Activated naive CD4-positive, alpha-beta T cell treated with anti-CD3 and anti-CD28 coated beads, Interleukin-2, amount 50 U/mL, for 24 hours (primary cell): Measurements from ENCODE around the gene PHGDH.
"Not testable (repeated sequence)": the region's sequence is repeated elsewhere in the genome, so short reads cannot be mapped to it uniquely, and the experiment has no call there.

Source experiments
- H3K27ac Mint-ChIP-seq: one replicate; pipeline ENCODE4 v1.8.0; 2021; ENCODE audit warnings: mild to moderate bottlenecking, mixed read lengths
- H3K27me3 Mint-ChIP-seq: one replicate; pipeline ENCODE4 v1.8.0; 2021; ENCODE audit warnings: mixed read lengths
- H3K36me3 Mint-ChIP-seq: one replicate; pipeline ENCODE4 v1.8.0; 2021; ENCODE audit warnings: mixed read lengths
- H3K4me1 Mint-ChIP-seq: one replicate; pipeline ENCODE4 v1.8.0; 2021; ENCODE audit warnings: mixed read lengths
- H3K4me3 Mint-ChIP-seq: one replicate; pipeline ENCODE4 v1.8.0; 2021; ENCODE audit warnings: mild to moderate bottlenecking, mixed read lengths
- H3K9me3 Mint-ChIP-seq: one replicate; pipeline ENCODE4 v1.8.0; 2021; ENCODE audit warnings: mixed read lengths

The PHGDH gene

GRCh38 chr1:119683893-119684292 lies 27.8 kb upstream of the PHGDH start:
- Mint-ChIP-seq H3K27ac (no peak overlapping the region), H3K27me3 (peaks cover 5% of the 10 kb centered on the region), H3K9me3 (no peaks in the 10 kb centered on the region), H3K4me1 (no peaks in the 10 kb centered on the region), H3K4me3 (no peak overlapping the region), H3K36me3 (no peaks in the 10 kb centered on the region)

- Mint-ChIP-seq H3K4me1 (no peaks in the 10 kb centered on the region), H3K27me3 (peaks cover 5% of the 10 kb centered on the region), H3K4me3 (no peak overlapping the region)
These were observed 25.1 kb upstream of the PHGDH start for GRCh38 chr1:119686661-119687060.

GRCh38 chr1:119687434-119688079 lies 24.2 kb upstream of the PHGDH start:
- Mint-ChIP-seq H3K4me3 (no peak overlapping the region), H3K36me3 (no peaks in the 10 kb centered on the region), H3K9me3 (no peaks in the 10 kb centered on the region)

More at GRCh38 chr1:119686661-119687060, 25.1 kb upstream of the PHGDH start:
- no peaks in the 10 kb centered on the region for H3K36me3 Mint-ChIP-seq
- no peaks in the 10 kb centered on the region for H3K9me3 Mint-ChIP-seq
- H3K27ac Mint-ChIP-seq: no peak overlapping the region

GRCh38 chr1:119688810-119689209 lies 22.9 kb upstream of the PHGDH start:
- H3K36me3 Mint-ChIP-seq: no peaks in the 10 kb centered on the region
- peaks cover 7% of the 10 kb centered on the region for H3K27me3 Mint-ChIP-seq
- H3K27ac Mint-ChIP-seq: no peak overlapping the region
- no peaks in the 10 kb centered on the region for H3K9me3 Mint-ChIP-seq
- no peak overlapping the region for H3K4me3 Mint-ChIP-seq
- H3K4me1 Mint-ChIP-seq: no peaks in the 10 kb centered on the region

More at GRCh38 chr1:119687434-119688079, 24.2 kb upstream of the PHGDH start:
- Mint-ChIP-seq H3K27me3 (peaks cover 5% of the 10 kb centered on the region), H3K4me1 (no peaks in the 10 kb centered on the region), H3K27ac (no peak overlapping the region)

GRCh38 chr1:119689511-119689910 lies 22.2 kb upstream of the PHGDH start:
- no peak overlapping the region for H3K27ac Mint-ChIP-seq
- H3K9me3 Mint-ChIP-seq: no peaks in the 10 kb centered on the region
- H3K36me3 Mint-ChIP-seq: no peaks in the 10 kb centered on the region
- no peaks in the 10 kb centered on the region for H3K4me1 Mint-ChIP-seq
- no peak overlapping the region for H3K4me3 Mint-ChIP-seq
- H3K27me3 Mint-ChIP-seq: peaks cover 7% of the 10 kb centered on the region

GRCh38 chr1:119696863-119697262 lies 14.9 kb upstream of the PHGDH start:
- not testable (repeated sequence) for H3K36me3 Mint-ChIP-seq, H3K9me3 Mint-ChIP-seq, H3K4me3 Mint-ChIP-seq, H3K4me1 Mint-ChIP-seq, H3K27ac Mint-ChIP-seq
- peaks cover 14% of the 10 kb centered on the region for H3K27me3 Mint-ChIP-seq

GRCh38 chr1:119697598-119697997 lies 14.1 kb upstream of the PHGDH start:
- no peak overlapping the region for H3K4me3 Mint-ChIP-seq
- peaks cover 14% of the 10 kb centered on the region for H3K27me3 Mint-ChIP-seq
- no peaks in the 10 kb centered on the region for H3K4me1 Mint-ChIP-seq
- peaks cover 9% of the 10 kb centered on the region for H3K9me3 Mint-ChIP-seq
- H3K36me3 Mint-ChIP-seq: peaks cover 5% of the 10 kb centered on the region
- no peak overlapping the region for H3K27ac Mint-ChIP-seq

- Mint-ChIP-seq H3K4me1 (no peaks in the 10 kb centered on the region), H3K4me3 (no peak overlapping the region), H3K36me3 (peaks cover 3% of the 10 kb centered on the region), H3K27me3 (peaks cover 16% of the 10 kb centered on the region), H3K27ac (no peak overlapping the region), H3K9me3 (peaks cover 14% of the 10 kb centered on the region)
These were observed 11.4 kb upstream of the PHGDH start for GRCh38 chr1:119700326-119700725.

- H3K27ac Mint-ChIP-seq: no peak overlapping the region
These were observed 10.1 kb upstream of the PHGDH start for GRCh38 chr1:119701659-119702058.

GRCh38 chr1:119702384-119702783 lies 9.3 kb upstream of the PHGDH start:
- H3K36me3 Mint-ChIP-seq: peaks cover 3% of the 10 kb centered on the region
- H3K27me3 Mint-ChIP-seq: peaks cover 15% of the 10 kb centered on the region
- H3K9me3 Mint-ChIP-seq: peaks cover 14% of the 10 kb centered on the region
- no peak overlapping the region for H3K27ac Mint-ChIP-seq
- no peak overlapping the region for H3K4me3 Mint-ChIP-seq
- no peaks in the 10 kb centered on the region for H3K4me1 Mint-ChIP-seq

More at GRCh38 chr1:119701659-119702058, 10.1 kb upstream of the PHGDH start:
- Mint-ChIP-seq H3K9me3 (peaks cover 14% of the 10 kb centered on the region), H3K27me3 (peaks cover 13% of the 10 kb centered on the region), H3K36me3 (peaks cover 3% of the 10 kb centered on the region), H3K4me3 (no peak overlapping the region), H3K4me1 (no peaks in the 10 kb centered on the region)

GRCh38 chr1:119703666-119704450 lies 7.9 kb upstream of the PHGDH start:
- H3K4me1 Mint-ChIP-seq: no peaks in the 10 kb centered on the region
- H3K4me3 Mint-ChIP-seq: no peak overlapping the region
- no peak overlapping the region for H3K27ac Mint-ChIP-seq
- peaks cover 14% of the 10 kb centered on the region for H3K9me3 Mint-ChIP-seq
- peaks cover 3% of the 10 kb centered on the region for H3K36me3 Mint-ChIP-seq
- H3K27me3 Mint-ChIP-seq: peaks cover 11% of the 10 kb centered on the region

- Mint-ChIP-seq H3K9me3 (peaks cover 14% of the 10 kb centered on the region), H3K27me3 (peaks cover 16% of the 10 kb centered on the region)
- not testable (repeated sequence) for H3K4me3 Mint-ChIP-seq, H3K27ac Mint-ChIP-seq, H3K4me1 Mint-ChIP-seq, H3K36me3 Mint-ChIP-seq
These were observed 5.1 kb upstream of the PHGDH start for GRCh38 chr1:119706599-119706998.

GRCh38 chr1:119711356-119711803 lies 354 bp upstream of the PHGDH start:
- Mint-ChIP-seq H3K4me3 (peak overlapping the region; percentile 88), H3K27ac (peak overlapping the region; percentile 72), H3K4me1 (peaks cover 36% of the 10 kb centered on the region), H3K27me3 (peaks cover 17% of the 10 kb centered on the region)
- H3K9me3 Mint-ChIP-seq, H3K36me3 Mint-ChIP-seq: not testable (repeated sequence)

- peaks cover 15% of the 10 kb centered on the region for H3K27me3 Mint-ChIP-seq
These were observed 756 bp downstream of the PHGDH start for GRCh38 chr1:119712342-119713038.

GRCh38 chr1:119713039-119713748 lies 1.5 kb downstream of the PHGDH start:
- Mint-ChIP-seq H3K27ac (peak overlapping the region; percentile 97), H3K4me3 (peak overlapping the region; percentile 95), H3K36me3 (peaks cover 3% of the 10 kb centered on the region), H3K4me1 (peaks cover 36% of the 10 kb centered on the region), H3K9me3 (no peaks in the 10 kb centered on the region), H3K27me3 (peaks cover 15% of the 10 kb centered on the region)

More at GRCh38 chr1:119712342-119713038, 756 bp downstream of the PHGDH start:
- no peaks in the 10 kb centered on the region for H3K9me3 Mint-ChIP-seq
- peak overlapping the region; percentile 95 for H3K4me3 Mint-ChIP-seq
- H3K27ac Mint-ChIP-seq: peak overlapping the region; percentile 97
- H3K36me3 Mint-ChIP-seq: peaks cover under 1% of the 10 kb centered on the region
- H3K4me1 Mint-ChIP-seq: peaks cover 36% of the 10 kb centered on the region
